Spleen (tissue), 7 donors: ENCODE measurements around the gene PALM.

Experiments
- CTCF ChIP-seq, 11 experiments: fragments of 200-600 bp in 7 of 11; fragments of 450-650 bp in 4 of 11; sonication (generic) in 4 of 11; IDR thresholded peaks in 8 of 11; conservative IDR thresholded peaks in 3 of 11; 1 replicate in 7 of 11; 2 replicates in 4 of 11; pipeline versions ENCODE4 v1.4.0 to v1.8.0; 2016 to 2021; ENCODE audit warnings: antibody characterized with exemption in 11 of 11, inconsistent platforms in 4 of 11, mild to moderate bottlenecking in 1 of 11
- POLR2A ChIP-seq, 3 donors: fragments of 450-650 bp; IDR thresholded peaks; one replicate each; pipeline ENCODE4 v1.5.1; 2017; ENCODE audit warnings: antibody characterized with exemption in 3 of 3, mild to moderate bottlenecking in 1 of 3
- POLR2AphosphoS5 ChIP-seq, 3 donors: sonication (generic); formaldehyde crosslinking; IDR thresholded peaks; one replicate each; pipeline ENCODE4 v1.5.1; 2017; ENCODE audit warnings: antibody characterized with exemption in 3 of 3
- donor health status: DM: no; HTN: no; CAD: no; lungs with moderate emphysema.
- donor health status: DM: no; HTN: no; CAD: no.
- donor health status: DM: no; HTN: no; CAD: no.

- no peak for TF ChIP-seq CTCF (IDR thresholded peaks at IDR 0.05 in 8 of 11, conservative IDR thresholded peaks at IDR 0.05 in 3 of 11)
- no peak for TF ChIP-seq POLR2AphosphoS5 (IDR thresholded peaks at IDR 0.05)
- no peak for TF ChIP-seq POLR2A (IDR thresholded peaks at IDR 0.05)
Measured at GRCh38 chr19:776549-776948, 67.8 kb downstream of the PALM start.
